RWPE2 (cell line): Measurements from ENCODE around the gene OSBPL10.
A peak's percentile ranks its signal among the peaks of the same experiment; 100 is the strongest.

Source experiments
- ATAC-seq: fragments of 200-7000 bp; cut with Tn5 transposase; 3 replicates; pipeline ENCODE4 v1.9.1; 2021; ENCODE audit warnings: low read depth
- DNase-seq: peaks from one replicate; pipeline ENCODE4 v3.0.0-alpha.2; 2020; ENCODE audit warnings: low spot score
- H3K27ac ChIP-seq: fragments of 450-650 bp; 2 replicates; pipeline ENCODE4 v1.5.1; 2017; ENCODE audit warnings: mild to moderate bottlenecking; ENCODE audit not compliant: poor library complexity, severe bottlenecking
- H3K27me3 ChIP-seq: fragments of 250-450 bp; sonication (Bioruptor Pico); 2 replicates; pipeline ENCODE4 v1.5.1; 2021; ENCODE audit warnings: mild to moderate bottlenecking, moderate library complexity; ENCODE audit not compliant: insufficient read depth, poor library complexity, severe bottlenecking
- H3K36me3 ChIP-seq: fragments of 250-450 bp; sonication (Bioruptor Pico); 2 replicates; pipeline ENCODE4 v1.5.1; 2020; ENCODE audit warnings: low read depth, mild to moderate bottlenecking, moderate library complexity
- H3K4me1 ChIP-seq: fragments of 250-450 bp; sonication (Bioruptor Pico); 2 replicates; pipeline ENCODE4 v1.5.1; 2021; ENCODE audit warnings: mild to moderate bottlenecking, moderate library complexity; ENCODE audit not compliant: insufficient read depth, poor library complexity, severe bottlenecking
- H3K4me3 ChIP-seq: fragments of 250-450 bp; sonication (Bioruptor Pico); 2 replicates; pipeline ENCODE4 v1.5.1; 2021; ENCODE audit warnings: mild to moderate bottlenecking, moderate library complexity; ENCODE audit not compliant: severe bottlenecking
- H3K9me3 ChIP-seq: fragments of 250-450 bp; sonication (Bioruptor Pico); 2 replicates; pipeline ENCODE4 v1.5.1; 2021; ENCODE audit warnings: mild to moderate bottlenecking, moderate library complexity; ENCODE audit not compliant: severe bottlenecking
- CTCF ChIP-seq: fragments of 450-650 bp; IDR thresholded peaks from one replicate; pipeline ENCODE4 v1.5.1; 2017; ENCODE audit warnings: mild to moderate bottlenecking, moderate library complexity; ENCODE audit not compliant: poor library complexity, severe bottlenecking

Gene OSBPL10

GRCh38 chr3:31967592-31967991 is 13.5 kb downstream of the OSBPL10 start:
- no peak for DNase-seq

GRCh38 chr3:31966978-31967591 is 14.0 kb downstream of the OSBPL10 start:
- no peak overlapping the region for H3K4me3 ChIP-seq
- no peaks in the 10 kb centered on the region for H3K9me3 ChIP-seq
- H3K4me1 ChIP-seq = peaks cover 69% of the 10 kb centered on the region
- no peak for TF ChIP-seq CTCF
- H3K27ac ChIP-seq = peak overlapping the region; percentile 99
- no peaks in the 10 kb centered on the region for H3K27me3 ChIP-seq
- H3K36me3 ChIP-seq = 0 out of 2 replicates have a peak, but pooled peaks cover 13% of the 10 kb centered on the region
- ATAC-seq (no peak), DNase-seq (no peak)

More at GRCh38 chr3:31967592-31967991, 13.5 kb downstream of the OSBPL10 start:
- H3K27me3 ChIP-seq = no peaks in the 10 kb centered on the region
- peaks cover 64% of the 10 kb centered on the region for H3K4me1 ChIP-seq
- no peak for TF ChIP-seq CTCF
- peak overlapping the region; percentile 99 for H3K27ac ChIP-seq
- H3K4me3 ChIP-seq = no peak overlapping the region
- no peaks in the 10 kb centered on the region for H3K9me3 ChIP-seq
- H3K36me3 ChIP-seq = 0 out of 2 replicates have a peak, but pooled peaks cover 13% of the 10 kb centered on the region
- ATAC-seq = no peak

GRCh38 chr3:31962801-31963205 is 18.3 kb downstream of the OSBPL10 start:
- H3K27ac ChIP-seq = peak overlapping the region; percentile 86
- DNase-seq = no peak
- ATAC-seq = peak; percentile 63
- no peak for TF ChIP-seq CTCF
- H3K4me3 ChIP-seq = no peak overlapping the region
- H3K4me1 ChIP-seq = peaks cover 66% of the 10 kb centered on the region
- no peaks in the 10 kb centered on the region for H3K9me3 ChIP-seq
- H3K27me3 ChIP-seq = no peaks in the 10 kb centered on the region
- H3K36me3 ChIP-seq = peaks cover 13% of the 10 kb centered on the region; the same call in 1 of the 2 replicates

GRCh38 chr3:31960793-31961431 is 20.1 kb downstream of the OSBPL10 start:
- peak; percentile 93 for ATAC-seq
- Histone ChIP-seq H3K27me3 (no peaks in the 10 kb centered on the region), H3K9me3 (peaks cover 2% of the 10 kb centered on the region), H3K36me3 (peaks cover 16% of the 10 kb centered on the region), H3K4me1 (peaks cover 48% of the 10 kb centered on the region), H3K27ac (peak overlapping the region; percentile 86), H3K4me3 (no peak overlapping the region)
- DNase-seq = no peak
- TF ChIP-seq CTCF = no peak
